ENCODE data around the gene TADA2B.

GRCh38 chr4:7049739-7050138 lies 6.6 kb downstream of the TADA2B start:
- no peak for TF ChIP-seq GABPA (IDR thresholded peaks at IDR 0.05 in 1 of 2, conservative IDR thresholded peaks at IDR 0.05 in 1 of 2)
- TF ChIP-seq CTCF (IDR thresholded peaks at IDR 0.05; ENCODE audit: low read depth, low read length, missing input control): no peak
- no peak for TF ChIP-seq REST (IDR thresholded peaks at IDR 0.05)
- TF ChIP-seq ATF3 (IDR thresholded peaks at IDR 0.05): no peak
- TF ChIP-seq TAF1 (conservative IDR thresholded peaks at IDR 0.05): no peak
- no peak for TF ChIP-seq SP1 (IDR thresholded peaks at IDR 0.05)
- no peak for TF ChIP-seq ZBTB33 (IDR thresholded peaks at IDR 0.05)
